WI38 (cell line): ENCODE data around the gene CEP162.
"Not testable (repeated sequence)": the region's sequence is repeated elsewhere in the genome, so short reads cannot be mapped to it uniquely, and the experiment has no call there.

ENCODE experiments used
- H3K4me3 ChIP-seq: 2 replicates; pipeline ENCODE4 v1.5.1; 2011; ENCODE audit warnings: low read depth, mild to moderate bottlenecking, control low read depth, low read length
- CTCF ChIP-seq: IDR thresholded peaks from 2 replicates; pipeline ENCODE4 v1.5.1; 2012; ENCODE audit warnings: low read depth, mild to moderate bottlenecking, control low read depth, low read length

The CEP162 gene

GRCh38 chr6:84197708-84198107, 29.7 kb downstream of the CEP162 start:
- H3K4me3 ChIP-seq, result no peak overlapping the region
- TF ChIP-seq CTCF, result no peak

- H3K4me3 ChIP-seq, result no peak overlapping the region
- no peak for TF ChIP-seq CTCF
Observed at GRCh38 chr6:84193114-84193708, 34.2 kb downstream of the CEP162 start.

- TF ChIP-seq CTCF, result no peak
- no peak overlapping the region for H3K4me3 ChIP-seq
Observed at GRCh38 chr6:84191802-84192201, 35.6 kb downstream of the CEP162 start.

GRCh38 chr6:84189356-84189755, 38.1 kb downstream of the CEP162 start:
- not testable (repeated sequence) for H3K4me3 ChIP-seq

- no peak overlapping the region for H3K4me3 ChIP-seq
Observed at GRCh38 chr6:84183430-84183829, 44.0 kb downstream of the CEP162 start.

GRCh38 chr6:84182001-84182400, 45.4 kb downstream of the CEP162 start:
- no peak for TF ChIP-seq CTCF
- no peak overlapping the region for H3K4me3 ChIP-seq

More at GRCh38 chr6:84183430-84183829, 44.0 kb downstream of the CEP162 start:
- TF ChIP-seq CTCF, result no peak

GRCh38 chr6:84177241-84177640, 50.2 kb downstream of the CEP162 start:
- H3K4me3 ChIP-seq, result no peak overlapping the region
- TF ChIP-seq CTCF, result no peak

- no peak for TF ChIP-seq CTCF
- no peak overlapping the region for H3K4me3 ChIP-seq
Observed at GRCh38 chr6:84172574-84172973, 54.9 kb downstream of the CEP162 start.
